Endothelial cell of umbilical vein (primary cell): ENCODE data around the gene UTS2B. TPM values are rescaled to one million over a fixed set of nuclear protein-coding genes. Genes with fewer than 3 reads are reported as not detected.

Experiments used
- BruUV-seq: library from RNA; stranded (reverse); fragments of 400-500 nt; replicated peaks from 2 replicates; lab custom pipeline; 2021; lab: Mats Ljungman, UMichigan
- CTCF ChIA-PET: fragments of 300-600, 350-600 bp; sonication (Branson Sonifier 250); formaldehyde crosslinking; loops from one replicate; lab custom pipeline; 2021; ENCODE audit warnings: antibody characterized with exemption, inconsistent platforms; lab: Charles Lee
- POLR2A ChIA-PET: fragments of 300-600, 350-600 bp; sonication (Branson Sonifier 250); formaldehyde crosslinking; loops from one replicate; lab custom pipeline; 2021; ENCODE audit warnings: antibody characterized with exemption, inconsistent platforms; lab: Charles Lee
- DNase-seq: peaks from one replicate; pipeline ENCODE4 v3.0.0-alpha.2; 2011; ENCODE audit warnings: low read depth, low spot score
- FAIRE-seq: peaks from 2 replicates; lab custom pipeline; 2011; peaks lifted over from hg19 to GRCh38; lab: Jason Lieb, UNC
- H2AFZ ChIP-seq: 2 replicates; pipeline ENCODE4 v1.6.0; 2012; ENCODE audit warnings: low read depth, low read length, control low read depth, inconsistent platforms
- H3K27ac ChIP-seq: 2 replicates; pipeline ENCODE4 v1.5.1; 2011; ENCODE audit warnings: low read depth, mild to moderate bottlenecking, control low read depth, low read length, moderate library complexity; ENCODE audit not compliant: insufficient read depth
- H3K27me3 ChIP-seq, 2 experiments: 2 replicates each; pipeline versions ENCODE4 v1.6.0 to v1.6.1; 2011; ENCODE audit warnings: low read length in 2 of 2, mixed read lengths in 1 of 2; ENCODE audit not compliant: control insufficient read depth in 2 of 2, insufficient read depth in 2 of 2
- H3K36me3 ChIP-seq, 2 experiments: 2 replicates in 1 of 2; 3 replicates in 1 of 2; pipeline ENCODE4 v1.5.1; 2011; ENCODE audit warnings: low read length in 2 of 2, mild to moderate bottlenecking in 1 of 2, moderate library complexity in 1 of 2; ENCODE audit not compliant: control insufficient read depth in 2 of 2, insufficient read depth in 2 of 2; ENCODE audit errors: extremely low read depth in 1 of 2
- H3K4me1 ChIP-seq: 3 replicates; pipeline ENCODE4 v1.5.1; 2011; ENCODE audit warnings: mild to moderate bottlenecking, low read length; ENCODE audit not compliant: control insufficient read depth, insufficient read depth; ENCODE audit errors: extremely low read depth
- H3K4me2 ChIP-seq: 2 replicates; pipeline ENCODE4 v1.6.1; 2011; ENCODE audit warnings: low read length, control low read depth, mixed read lengths; ENCODE audit not compliant: insufficient read depth
- H3K4me3 ChIP-seq, 3 experiments: fragments of 200-600 bp in 1 of 3; sonication (generic), shearing (Covaris generic) in 1 of 3; replicated peaks in 1 of 3; 2 replicates each; pipeline ENCODE4 v1.5.1; 2011 to 2016; ENCODE audit warnings: control low read depth in 3 of 3, low read length in 3 of 3, mild to moderate bottlenecking in 2 of 3, inconsistent platforms in 1 of 3, low read depth in 1 of 3, moderate library complexity in 1 of 3; ENCODE audit not compliant: insufficient read depth in 1 of 3
- H3K79me2 ChIP-seq: 2 replicates; pipeline ENCODE4 v1.6.0; 2012; ENCODE audit warnings: low read length, inconsistent platforms; ENCODE audit not compliant: control insufficient read depth, insufficient read depth
- H3K9ac ChIP-seq: replicated peaks from 2 replicates; pipeline ENCODE3; 2011; ENCODE audit warnings: low read length, control low read depth; ENCODE audit not compliant: insufficient read depth; ENCODE audit errors: extremely low read depth
- H3K9me1 ChIP-seq: replicated peaks from 3 replicates; pipeline ENCODE4 v1.6.0; 2011; ENCODE audit warnings: mild to moderate bottlenecking, low read length; ENCODE audit not compliant: control insufficient read depth, insufficient read depth; ENCODE audit errors: extremely low read depth
- H3K9me3 ChIP-seq: replicated peaks from 2 replicates; pipeline ENCODE4 v1.5.1; 2012; ENCODE audit warnings: low read length, inconsistent platforms; ENCODE audit not compliant: control insufficient read depth, insufficient read depth
- H4K20me1 ChIP-seq: replicated peaks from 2 replicates; pipeline ENCODE3; 2011; ENCODE audit warnings: mild to moderate bottlenecking, low read length; ENCODE audit not compliant: control insufficient read depth, insufficient read depth; ENCODE audit errors: extremely low read depth
- CTCF ChIP-seq, 2 donors: IDR thresholded peaks; 1 replicate in 1 of 2; 2 replicates in 1 of 2; pipeline ENCODE4 v1.5.1; 2011; ENCODE audit warnings: low read length in 2 of 2, mild to moderate bottlenecking in 2 of 2, moderate library complexity in 2 of 2, control low read depth in 1 of 2, inconsistent platforms in 1 of 2, low read depth in 1 of 2; ENCODE audit not compliant: insufficient read depth in 1 of 2; ENCODE audit errors: extremely low read depth in 1 of 2
- EZH2 ChIP-seq: IDR thresholded peaks from 2 replicates; pipeline ENCODE4 v1.6.1; 2012; ENCODE audit warnings: borderline replicate concordance, low read depth, mild to moderate bottlenecking, moderate library complexity, low read length, inconsistent platforms; ENCODE audit not compliant: severe bottlenecking
- FOS ChIP-seq: IDR thresholded peaks from 2 replicates; pipeline ENCODE4 v1.6.1; 2011; ENCODE audit warnings: mild to moderate bottlenecking, low read length, moderate library complexity, borderline replicate concordance; ENCODE audit not compliant: insufficient read depth
- GATA2 ChIP-seq: IDR thresholded peaks from 2 replicates; pipeline ENCODE4 v1.7.0; 2011; ENCODE audit warnings: low read depth, mild to moderate bottlenecking, moderate library complexity, mixed read lengths, low read length; ENCODE audit not compliant: insufficient read length, insufficient read depth
- JUN ChIP-seq: IDR thresholded peaks from 2 replicates; pipeline ENCODE4 v1.6.1; 2011; ENCODE audit warnings: borderline replicate concordance, low read depth; ENCODE audit not compliant: insufficient read length, insufficient read depth
- MYC ChIP-seq: IDR thresholded peaks from one replicate; pipeline ENCODE4 v1.6.1; 2011; ENCODE audit warnings: mild to moderate bottlenecking, low read depth, low read length
- POLR2A ChIP-seq: IDR thresholded peaks from 2 replicates; pipeline ENCODE4 v1.6.1; 2012; ENCODE audit warnings: low read depth, mild to moderate bottlenecking, control low read depth, low read length
- POLR2AphosphoS5 ChIP-seq: IDR thresholded peaks from 2 replicates; pipeline ENCODE4 v1.6.1; 2012; ENCODE audit warnings: low read depth, mild to moderate bottlenecking, control low read depth, low read length, moderate library complexity; ENCODE audit not compliant: insufficient read depth
- dilution Hi-C: fragments of 300-500 bp; cut with MboI; formaldehyde crosslinking; loops from one replicate; pipeline ENCODE4 v1.15.0; 2019; ENCODE audit warnings: low sequenced_read_pairs; ENCODE audit not compliant: extremely low pct_ligation_motif_present
- intact Hi-C: fragments of 100-400 bp; cut with micrococcal nuclease; formaldehyde crosslinking; loops from one replicate; pipeline ENCODE4 v1.10.0; 2022
- polyA plus RNA-seq, 4 experiments: library from polyadenylated mRNA; depleted of rRNA in 3 of 4; stranded (reverse) in 3 of 4; unstranded in 1 of 4; fragments of >200 nt; gene quantifications; 2 replicates each; pipeline versions ENCODE4 v1.2.1 to v1.2.3, GENCODE V29; 2011 to 2012; ENCODE audit warnings: missing spikeins in 1 of 4
- total RNA-seq: library from RNA; stranded (reverse); gene quantifications from 2 replicates; pipeline ENCODE4 v1.2.3, GENCODE V29; 2021
- TF ChIP-seq, protein P1 (sequence below): IDR thresholded peaks from 2 replicates; pipeline ENCODE4 v1.6.1; 2011; ENCODE audit not compliant: insufficient read depth, insufficient read length

Gene UTS2B
- total and polyA plus RNA-seq, 2 donors (not counting 3 experiments of a cell fraction or from before 2014, with no cell fraction given), result 0.21 to 1.1 TPM

- intact Hi-C loops, result no loop called here
- no TSS peak for BruUV-seq
- H3K4me3 ChIP-seq, result no peak overlapping the region
- no peaks in the 10 kb centered on the region for H3K4me1 ChIP-seq
- H4K20me1 ChIP-seq, result no peaks in the 10 kb centered on the region
- CTCF ChIA-PET, result no interaction called here
- DNase-seq (no peak), FAIRE-seq (no peak)
- H3K27me3 ChIP-seq, result no peaks in the 10 kb centered on the region
- H3K9me1 ChIP-seq, result no peaks in the 10 kb centered on the region
- no peaks in the 10 kb centered on the region for H3K9me3 ChIP-seq
- POLR2A ChIA-PET, result no interaction called here
- no peaks in the 10 kb centered on the region for H3K36me3 ChIP-seq
- H2AFZ ChIP-seq, result no peak overlapping the region
- H3K9ac ChIP-seq, result no peak overlapping the region
- H3K4me2 ChIP-seq, result no peak overlapping the region
- TF ChIP-seq GATA2 (no peak), POLR2AphosphoS5 (no peak), EZH2 (no peak), POLR2A (no peak), CTCF (IDR thresholded peaks at IDR 0.05; ENCODE audit: extremely low read depth in 1 of 2, insufficient read depth in 1 of 2, low read depth in 1 of 2, low read length in 2 of 2) (no peak), FOS (no peak), MYC (no peak), JUN (no peak)
- TF ChIP-seq, protein P1, sequence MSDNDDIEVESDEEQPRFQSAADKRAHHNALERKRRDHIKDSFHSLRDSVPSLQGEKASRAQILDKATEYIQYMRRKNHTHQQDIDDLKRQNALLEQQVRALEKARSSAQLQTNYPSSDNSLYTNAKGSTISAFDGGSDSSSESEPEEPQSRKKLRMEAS, result no peak
- H3K79me2 ChIP-seq, result no peaks in the 10 kb centered on the region
- dilution Hi-C loops, result no loop called here
- no peak overlapping the region for H3K27ac ChIP-seq
Measured at GRCh38 chr3:191217301-191217700, 113.0 kb downstream of the UTS2B start.

Other genes starting within 250 kb of the UTS2B start
- gene OSTN, start 131.3 kb downstream of the UTS2B start, total RNA-seq, result not detected in 2 replicates
- not detected in 2 replicates for gene OSTN, start 131.3 kb downstream of the UTS2B start, polyA plus RNA-seq
- 137 and 153 TPM in 2 replicates for gene CCDC50, start 1.1 kb downstream of the UTS2B start, total RNA-seq
- 44.4 and 45.0 TPM in 2 replicates for gene CCDC50, start 1.1 kb downstream of the UTS2B start, polyA plus RNA-seq
- gene PYDC2, start 130.6 kb upstream of the UTS2B start, total RNA-seq, result not detected in 2 replicates
- not detected in 2 replicates for gene PYDC2, start 130.6 kb upstream of the UTS2B start, polyA plus RNA-seq